Measurements from ENCODE around the gene TBC1D5.

- TF ChIP-seq EZH2 (IDR thresholded peaks at IDR 0.05; ENCODE audit: insufficient read depth, poor library complexity, severe bottlenecking) (no peak), EZH2phosphoT487 (IDR thresholded peaks at IDR 0.05; ENCODE audit: insufficient read depth, low read depth) (no peak)
These were observed 546.4 kb downstream of the TBC1D5 start for GRCh38 chr3:17195856-17196604.

All from GM23248 (cell line).